GM19043 (cell line): Measurements from ENCODE around the gene CEACAM5.

Experiments
- ATAC-seq: cut with Tn5 transposase; IDR thresholded peaks from one replicate; pipeline ENCODE4 v1.9.1; 2021; ENCODE audit warnings: low read depth; ENCODE audit not compliant: unreplicated experiment

Gene CEACAM5

GRCh38 chr19:41708481-41708880 lies at the start of gene CEACAM5:
Gene CEACAM5, plus strand, starts transcription at chr19:41708626. Its CDS starts 106 bp downstream, at chr19:41708732.
- ATAC-seq = no peak

- no peak for ATAC-seq
Observed at GRCh38 chr19:41666075-41666474, 42.4 kb upstream of the CEACAM5 start.

DNA sequence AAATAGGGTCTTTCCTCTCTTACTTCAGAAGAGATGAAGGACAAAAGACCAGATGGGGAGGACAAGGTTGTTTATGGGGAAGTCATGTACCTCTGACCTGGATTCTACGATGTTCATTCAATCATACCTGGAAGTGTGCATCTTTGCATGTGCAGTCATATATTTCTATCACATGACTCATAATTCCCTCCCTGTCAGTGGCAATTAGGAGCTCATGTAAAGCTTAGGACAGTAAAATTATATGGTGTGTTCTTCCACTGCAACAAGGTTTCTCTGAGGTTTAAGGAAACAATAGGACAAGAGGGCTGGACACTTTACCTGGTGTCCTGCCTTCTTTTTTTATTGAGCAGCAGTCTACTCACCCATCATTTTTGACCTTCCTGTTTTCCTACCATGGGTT lies 40.1 kb upstream of the CEACAM5 start:
- ATAC-seq = no peak

- no peak for ATAC-seq
Observed at GRCh38 chr19:41670755-41671154, 37.7 kb upstream of the CEACAM5 start.

- no peak for ATAC-seq
Observed at GRCh38 chr19:41671486-41671885, 36.9 kb upstream of the CEACAM5 start.

- no peak for ATAC-seq
Observed at GRCh38 chr19:41682437-41682836, 26.0 kb upstream of the CEACAM5 start.

- ATAC-seq = no peak
Observed at GRCh38 chr19:41687419-41687818, 21.0 kb upstream of the CEACAM5 start.

GRCh38 chr19:41688098-41688497 lies 20.3 kb upstream of the CEACAM5 start, which contains the start of gene CEACAM7:
Gene CEACAM7, minus strand, starts transcription at chr19:41688270. Its CDS starts 105 bp downstream, at chr19:41688165.
- no peak for ATAC-seq

DNA sequence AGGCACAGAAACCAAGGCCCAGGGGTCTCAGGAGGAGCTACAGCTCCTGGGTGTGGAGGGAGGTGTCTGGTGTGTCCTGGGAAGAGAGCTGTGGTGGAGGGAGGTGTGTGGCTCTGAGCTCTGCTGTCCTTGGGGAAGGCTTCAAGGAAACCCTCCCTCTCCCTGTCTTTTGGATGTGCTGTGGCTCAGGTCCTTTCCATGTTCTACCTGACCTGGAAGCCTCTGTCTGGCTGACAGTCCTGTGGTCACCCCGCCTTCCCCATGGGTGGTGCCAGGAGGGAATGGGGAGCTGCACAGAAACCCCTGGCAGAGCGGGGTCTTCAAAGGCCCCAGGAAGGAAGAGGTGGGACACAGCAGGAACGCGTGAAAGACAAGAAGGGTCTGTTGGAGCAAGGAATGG lies 19.7 kb upstream of the CEACAM5 start:
- ATAC-seq = no peak

DNA sequence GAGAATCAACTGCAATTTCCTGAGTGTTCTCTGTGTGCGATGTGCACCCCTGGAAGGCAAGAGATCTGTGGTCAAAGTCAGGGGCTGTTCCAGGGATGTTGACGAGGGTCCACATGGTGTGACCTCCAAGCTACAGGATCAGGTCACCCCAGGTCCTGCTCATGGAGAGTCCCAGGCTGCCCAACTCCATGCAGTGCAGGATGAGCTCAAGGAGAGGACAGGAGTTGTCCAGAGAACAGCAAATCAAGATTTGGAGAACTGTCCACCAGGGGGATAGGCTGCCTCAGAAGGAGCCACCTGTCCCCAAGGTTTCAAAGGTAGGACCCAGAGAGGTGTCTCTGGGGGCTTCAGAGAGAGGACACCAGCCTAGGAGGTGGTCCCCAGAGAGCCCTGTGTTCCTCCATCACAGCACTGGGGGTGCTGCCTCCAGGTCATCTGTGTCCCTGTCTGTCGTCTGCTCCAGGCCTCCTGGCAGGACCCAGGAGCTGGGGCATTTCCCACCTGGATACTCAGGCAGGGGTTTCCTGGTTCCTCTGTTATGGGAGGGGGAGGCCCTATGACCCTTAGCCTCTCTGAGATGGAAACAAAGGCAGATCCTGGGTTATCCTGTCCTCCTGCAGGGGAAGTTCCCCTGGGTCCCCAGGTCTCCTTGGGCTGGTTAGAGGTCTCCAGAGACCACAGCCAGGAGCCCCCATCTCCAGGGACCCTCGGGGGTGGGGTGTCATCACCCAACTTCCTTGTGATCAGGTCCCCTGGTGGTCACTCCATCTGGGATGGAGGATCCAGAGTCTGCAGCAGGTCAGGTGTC lies 18.2 kb upstream of the CEACAM5 start:
- no peak for ATAC-seq

DNA sequence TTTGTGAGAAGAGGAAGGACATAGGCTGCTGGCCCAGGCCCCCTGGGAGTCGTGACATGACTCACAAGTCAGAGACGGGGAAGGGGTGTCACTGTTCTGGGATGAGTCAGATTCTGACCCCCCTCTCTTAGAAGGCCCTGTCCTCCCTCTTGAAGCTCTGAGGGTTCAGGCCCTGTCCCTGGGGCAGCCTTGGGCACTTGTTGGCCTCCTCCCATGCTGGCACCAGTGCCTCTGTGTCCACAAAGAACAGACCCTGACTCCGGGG lies 17.7 kb upstream of the CEACAM5 start:
- no peak for ATAC-seq

DNA sequence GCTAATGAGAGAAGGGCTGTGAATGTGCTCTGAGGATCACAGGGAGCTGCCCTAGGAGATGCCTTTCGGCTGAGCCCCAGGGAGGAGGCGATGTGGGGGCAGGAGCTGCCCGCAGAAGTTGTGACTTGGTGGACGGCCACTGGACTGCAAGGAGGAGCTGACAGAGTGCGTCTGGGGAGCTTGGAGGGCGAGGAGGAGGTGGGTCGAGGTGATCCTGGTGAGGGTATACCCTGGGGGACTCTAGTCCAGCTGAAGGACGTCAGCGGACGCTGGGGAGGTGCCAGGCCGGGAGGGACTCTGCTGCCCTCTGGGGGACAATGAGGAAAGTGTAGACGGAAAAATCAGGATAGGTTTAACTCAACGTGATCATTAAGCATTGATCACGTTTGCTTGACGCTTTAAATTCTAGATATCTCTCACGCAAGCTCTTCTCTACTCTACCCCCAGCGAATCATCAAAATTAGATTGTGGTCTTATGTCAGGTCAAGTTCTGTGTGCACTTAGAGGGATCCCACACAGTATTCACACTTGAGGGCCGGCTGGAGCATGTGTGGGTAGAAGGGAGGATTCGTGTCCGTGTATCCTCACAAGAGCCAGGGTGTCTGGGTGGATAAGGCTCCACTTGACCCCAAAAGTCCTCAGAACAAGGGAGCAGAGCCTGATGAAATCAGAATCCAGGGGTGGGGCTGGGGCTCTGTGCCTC lies 17.0 kb upstream of the CEACAM5 start:
- no peak for ATAC-seq

- ATAC-seq = no peak
Observed at GRCh38 chr19:41694196-41694595, 14.2 kb upstream of the CEACAM5 start.

DNA sequence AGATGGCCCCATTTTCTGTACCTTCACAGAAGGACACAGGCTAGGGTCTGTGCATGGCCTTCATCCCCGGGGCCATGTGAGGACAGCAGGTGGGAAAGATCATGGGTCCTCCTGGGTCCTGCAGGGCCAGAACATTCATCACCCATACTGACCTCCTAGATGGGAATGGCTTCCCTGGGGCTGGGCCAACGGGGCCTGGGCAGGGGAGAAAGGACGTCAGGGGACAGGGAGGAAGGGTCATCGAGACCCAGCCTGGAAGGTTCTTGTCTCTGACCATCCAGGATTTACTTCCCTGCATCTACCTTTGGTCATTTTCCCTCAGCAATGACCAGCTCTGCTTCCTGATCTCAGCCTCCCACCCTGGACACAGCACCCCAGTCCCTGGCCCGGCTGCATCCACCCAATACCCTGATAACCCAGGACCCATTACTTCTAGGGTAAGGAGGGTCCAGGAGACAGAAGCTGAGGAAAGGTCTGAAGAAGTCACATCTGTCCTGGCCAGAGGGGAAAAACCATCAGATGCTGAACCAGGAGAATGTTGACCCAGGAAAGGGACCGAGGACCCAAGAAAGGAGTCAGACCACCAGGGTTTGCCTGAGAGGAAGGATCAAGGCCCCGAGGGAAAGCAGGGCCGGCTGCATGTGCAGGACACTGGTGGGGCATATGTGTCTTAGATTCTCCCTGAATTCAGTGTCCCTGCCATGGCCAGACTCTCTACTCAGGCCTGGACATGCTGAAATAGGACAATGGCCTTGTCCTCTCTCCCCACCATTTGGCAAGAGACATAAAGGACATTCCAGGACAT lies 13.4 kb upstream of the CEACAM5 start:
- no peak for ATAC-seq

GRCh38 chr19:41695745-41696144 lies 12.7 kb upstream of the CEACAM5 start:
- ATAC-seq = no peak

DNA sequence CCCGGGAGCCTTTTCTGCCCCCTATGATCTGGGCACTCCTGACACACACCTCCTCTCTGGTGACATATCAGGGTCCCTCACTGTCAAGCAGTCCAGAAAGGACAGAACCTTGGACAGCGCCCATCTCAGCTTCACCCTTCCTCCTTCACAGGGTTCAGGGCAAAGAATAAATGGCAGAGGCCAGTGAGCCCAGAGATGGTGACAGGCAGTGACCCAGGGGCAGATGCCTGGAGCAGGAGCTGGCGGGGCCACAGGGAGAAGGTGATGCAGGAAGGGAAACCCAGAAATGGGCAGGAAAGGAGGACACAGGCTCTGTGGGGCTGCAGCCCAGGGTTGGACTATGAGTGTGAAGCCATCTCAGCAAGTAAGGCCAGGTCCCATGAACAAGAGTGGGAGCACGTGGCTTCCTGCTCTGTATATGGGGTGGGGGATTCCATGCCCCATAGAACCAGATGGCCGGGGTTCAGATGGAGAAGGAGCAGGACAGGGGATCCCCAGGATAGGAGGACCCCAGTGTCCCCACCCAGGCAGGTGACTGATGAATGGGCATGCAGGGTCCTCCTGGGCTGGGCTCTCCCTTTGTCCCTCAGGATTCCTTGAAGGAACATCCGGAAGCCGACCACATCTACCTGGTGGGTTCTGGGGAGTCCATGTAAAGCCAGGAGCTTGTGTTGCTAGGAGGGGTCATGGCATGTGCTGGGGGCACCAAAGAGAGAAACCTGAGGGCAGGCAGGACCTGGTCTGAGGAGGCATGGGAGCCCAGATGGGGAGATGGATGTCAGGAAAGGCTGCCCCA lies 11.8 kb upstream of the CEACAM5 start:
- ATAC-seq = no peak

- no peak for ATAC-seq
Observed at GRCh38 chr19:41697198-41697855, 11.1 kb upstream of the CEACAM5 start.

DNA sequence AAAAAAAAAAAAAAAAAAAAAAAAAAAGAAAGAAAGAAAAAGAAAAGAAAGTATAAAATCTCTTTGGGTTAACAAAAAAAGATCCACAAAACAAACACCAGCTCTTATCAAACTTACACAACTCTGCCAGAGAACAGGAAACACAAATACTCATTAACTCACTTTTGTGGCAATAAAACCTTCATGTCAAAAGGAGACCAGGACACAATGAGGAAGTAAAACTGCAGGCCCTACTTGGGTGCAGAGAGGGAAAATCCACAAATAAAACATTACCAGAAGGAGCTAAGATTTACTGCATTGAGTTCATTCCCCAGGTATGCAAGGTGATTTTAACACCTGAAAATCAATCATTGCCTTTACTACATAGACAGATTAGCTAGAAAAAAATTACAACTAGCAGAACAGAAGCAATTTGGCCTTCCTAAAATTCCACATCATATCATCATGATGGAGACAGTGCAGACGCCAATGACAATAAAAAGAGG lies 9.6 kb upstream of the CEACAM5 start:
- no peak for ATAC-seq

DNA sequence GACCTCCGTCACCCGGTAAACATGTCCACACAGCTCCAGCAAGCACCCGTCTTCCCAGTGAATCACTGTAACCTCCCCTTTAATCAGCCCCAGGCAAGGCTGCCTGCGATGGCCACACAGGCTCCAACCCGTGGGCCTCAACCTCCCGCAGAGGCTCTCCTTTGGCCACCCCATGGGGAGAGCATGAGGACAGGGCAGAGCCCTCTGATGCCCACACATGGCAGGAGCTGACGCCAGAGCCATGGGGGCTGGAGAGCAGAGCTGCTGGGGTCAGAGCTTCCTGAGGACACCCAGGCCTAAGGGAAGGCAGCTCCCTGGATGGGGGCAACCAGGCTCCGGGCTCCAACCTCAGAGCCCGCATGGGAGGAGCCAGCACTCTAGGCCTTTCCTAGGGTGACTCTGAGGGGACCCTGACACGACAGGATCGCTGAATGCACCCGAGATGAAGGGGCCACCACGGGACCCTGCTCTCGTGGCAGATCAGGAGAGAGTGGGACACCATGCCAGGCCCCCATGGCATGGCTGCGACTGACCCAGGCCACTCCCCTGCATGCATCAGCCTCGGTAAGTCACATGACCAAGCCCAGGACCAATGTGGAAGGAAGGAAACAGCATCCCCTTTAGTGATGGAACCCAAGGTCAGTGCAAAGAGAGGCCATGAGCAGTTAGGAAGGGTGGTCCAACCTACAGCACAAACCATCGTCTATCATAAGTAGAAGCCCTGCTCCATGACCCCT lies 9.0 kb upstream of the CEACAM5 start:
- ATAC-seq = no peak
